Esophagus squamous epithelium (tissue), 5 donors: Measurements from ENCODE around the gene SIL1. TPM values are rescaled to one million over a fixed set of nuclear protein-coding genes. Genes with fewer than 3 reads are reported as not detected.
"Not testable (repeated sequence)": the region's sequence is repeated elsewhere in the genome, so short reads cannot be mapped to it uniquely, and the experiment has no call there.

Experiments used
- DNase-seq: peaks from one replicate; lab custom pipeline; 2025; lab: John Stamatoyannopoulos, UW
- H3K27ac ChIP-seq, 4 donors: fragments of 200-600 bp; sonication (generic); one replicate each; pipeline ENCODE4 v1.5.1; 2016 to 2019; ENCODE audit warnings: mild to moderate bottlenecking in 1 of 4
- H3K27me3 ChIP-seq, 4 donors: fragments of 200-600 bp; sonication (generic); 1 replicate in 3 of 4; 2 replicates in 1 of 4; pipeline versions ENCODE4 v1.5.1 to v1.6.0; 2017 to 2021; ENCODE audit warnings: antibody characterized with exemption in 1 of 4
- H3K36me3 ChIP-seq, 3 donors: fragments of 200-600 bp; sonication (generic); one replicate each; pipeline ENCODE4 v1.5.1; 2016 to 2019
- H3K4me1 ChIP-seq, 3 donors: fragments of 200-600 bp; sonication (generic); one replicate each; pipeline ENCODE4 v1.5.1; 2017 to 2019
- H3K4me3 ChIP-seq, 4 donors: fragments of 200-600 bp; sonication (generic); 1 replicate in 3 of 4; 2 replicates in 1 of 4; pipeline ENCODE4 v1.5.1; 2016 to 2019; ENCODE audit warnings: mild to moderate bottlenecking in 2 of 4, moderate library complexity in 1 of 4
- H3K9me3 ChIP-seq, 3 donors: fragments of 200-600 bp; sonication (generic); one replicate each; pipeline ENCODE4 v1.5.1; 2016 to 2019
- POLR2A ChIP-seq, 4 donors: fragments of 450-650 bp; IDR thresholded peaks; one replicate each; pipeline ENCODE4 v1.6.1; 2017; ENCODE audit warnings: antibody characterized with exemption in 4 of 4, mild to moderate bottlenecking in 4 of 4, moderate library complexity in 3 of 4
- WGBS, 2 donors: methylation state at CpG; one replicate each; pipeline ENCODE4 v1.1.5; 2018; 5-methylcytosine and 5-hydroxymethylcytosine counted together
- intact Hi-C: fragments of 100-400 bp; cut with DNase I; formaldehyde crosslinking; loops from one replicate; pipeline ENCODE4 v1.15.0; 2022
- total RNA-seq, 4 donors: library from RNA; depleted of rRNA; stranded (reverse); fragments of >200 nt; gene quantifications; one replicate each; pipeline ENCODE4 v1.1.0, GENCODE V29; 2016
- TF ChIP-seq, protein P1 (sequence below), 6 experiments: fragments of 450-650 bp in 4 of 6; fragments of 200-600 bp in 2 of 6; sonication (generic) in 2 of 6; IDR thresholded peaks; one replicate each; pipeline ENCODE4 v1.5.1; 2016 to 2019; ENCODE audit warnings: antibody characterized with exemption in 6 of 6, mild to moderate bottlenecking in 4 of 6, moderate library complexity in 4 of 6
- donor health status: DM: yes; HTN: yes; CAD: no.

The SIL1 gene
- total RNA-seq, 4 donors from 2014 or later, result 18.0 to 34.6 (median 18.3) TPM

GRCh38 chr5:139167533-139167932 lies 30.6 kb downstream of the SIL1 start:
- DNase-seq, result no peak
- 86 to 90% methylated on average over 2 of the region's 2 CpGs for WGBS, 2 donors
- peaks cover 0 to 6% (median 0%) of the 10 kb centered on the region in 3 donors for H3K9me3 ChIP-seq
- H3K27ac ChIP-seq, result no peak overlapping the region
- no peak overlapping the region for H3K4me3 ChIP-seq
- H3K27me3 ChIP-seq, result no peaks in the 10 kb centered on the region
- H3K36me3 ChIP-seq, result no peaks in the 10 kb centered on the region
- intact Hi-C loops, result no loop called here
- H3K4me1 ChIP-seq, result peaks cover 4 to 6% (median 4%) of the 10 kb centered on the region in 3 donors
- no peak for TF ChIP-seq POLR2A (IDR thresholded peaks at IDR 0.05)
- TF ChIP-seq, protein P1, sequence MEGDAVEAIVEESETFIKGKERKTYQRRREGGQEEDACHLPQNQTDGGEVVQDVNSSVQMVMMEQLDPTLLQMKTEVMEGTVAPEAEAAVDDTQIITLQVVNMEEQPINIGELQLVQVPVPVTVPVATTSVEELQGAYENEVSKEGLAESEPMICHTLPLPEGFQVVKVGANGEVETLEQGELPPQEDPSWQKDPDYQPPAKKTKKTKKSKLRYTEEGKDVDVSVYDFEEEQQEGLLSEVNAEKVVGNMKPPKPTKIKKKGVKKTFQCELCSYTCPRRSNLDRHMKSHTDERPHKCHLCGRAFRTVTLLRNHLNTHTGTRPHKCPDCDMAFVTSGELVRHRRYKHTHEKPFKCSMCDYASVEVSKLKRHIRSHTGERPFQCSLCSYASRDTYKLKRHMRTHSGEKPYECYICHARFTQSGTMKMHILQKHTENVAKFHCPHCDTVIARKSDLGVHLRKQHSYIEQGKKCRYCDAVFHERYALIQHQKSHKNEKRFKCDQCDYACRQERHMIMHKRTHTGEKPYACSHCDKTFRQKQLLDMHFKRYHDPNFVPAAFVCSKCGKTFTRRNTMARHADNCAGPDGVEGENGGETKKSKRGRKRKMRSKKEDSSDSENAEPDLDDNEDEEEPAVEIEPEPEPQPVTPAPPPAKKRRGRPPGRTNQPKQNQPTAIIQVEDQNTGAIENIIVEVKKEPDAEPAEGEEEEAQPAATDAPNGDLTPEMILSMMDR (IDR thresholded peaks at IDR 0.05), result no peak

DNA sequence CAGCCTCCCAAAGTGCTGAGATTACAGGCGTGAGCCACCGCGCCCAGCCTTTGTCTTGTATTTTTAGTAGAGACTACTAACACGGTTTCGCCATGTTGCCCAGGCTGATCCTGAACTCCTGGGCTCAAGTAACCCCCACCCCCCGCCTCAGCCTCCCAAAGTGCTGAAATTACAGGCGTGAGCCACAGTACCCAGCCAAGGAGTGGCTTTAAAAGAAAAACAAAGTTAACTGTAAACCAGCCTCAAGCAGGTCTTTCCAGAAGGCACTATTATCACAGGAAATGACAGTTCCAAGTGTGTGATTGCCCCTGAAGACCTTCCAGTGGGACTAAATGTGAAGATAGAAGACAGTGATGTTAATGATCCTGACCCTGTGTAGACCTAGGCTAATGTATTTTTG lies 31.1 kb downstream of the SIL1 start:
- no peaks in the 10 kb centered on the region for H3K27me3 ChIP-seq
- no peak overlapping the region for H3K4me3 ChIP-seq
- no peak overlapping the region for H3K27ac ChIP-seq
- DNase-seq, result no peak
- intact Hi-C loops, result no loop called here
- H3K4me1 ChIP-seq, result peaks cover 4 to 6% (median 4%) of the 10 kb centered on the region in 3 donors
- H3K9me3 ChIP-seq, result peaks cover 0 to 3% (median 0%) of the 10 kb centered on the region in 3 donors
- no peaks in the 10 kb centered on the region for H3K36me3 ChIP-seq
- 95 to 100% methylated on average over 4 to 6 of the region's 7 CpGs for WGBS, 2 donors
- TF ChIP-seq POLR2A (IDR thresholded peaks at IDR 0.05), result no peak
- TF ChIP-seq, protein P1 (IDR thresholded peaks at IDR 0.05), result no peak

- H3K9me3 ChIP-seq, H3K4me3 ChIP-seq, intact Hi-C loops, H3K27ac ChIP-seq, H3K4me1 ChIP-seq, DNase-seq, H3K36me3 ChIP-seq, H3K27me3 ChIP-seq: not testable (repeated sequence)
- WGBS, 2 donors, result 91 to 100% methylated on average over 3 of the region's 3 CpGs
These were observed 33.3 kb downstream of the SIL1 start for GRCh38 chr5:139164897-139165296.

DNA sequence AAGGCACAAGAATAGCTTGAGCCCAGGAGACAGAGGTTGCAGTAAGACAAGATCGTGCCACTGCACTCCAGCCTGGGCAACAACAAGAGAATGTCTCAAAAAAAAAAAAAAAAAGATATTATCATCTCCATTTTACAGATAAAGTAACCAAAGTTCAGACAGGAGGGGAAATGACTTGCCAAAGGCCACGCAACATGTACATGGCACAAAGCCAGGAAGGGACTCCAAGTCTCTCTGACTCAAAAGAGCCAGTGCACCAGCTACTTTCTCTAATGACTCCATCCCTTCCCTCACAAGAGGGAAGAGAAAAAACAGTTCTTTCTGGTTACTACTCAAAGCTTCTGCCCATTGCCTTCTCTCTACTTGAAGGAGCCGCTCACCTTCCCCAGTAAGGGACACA lies 34.1 kb downstream of the SIL1 start:
- no peak for DNase-seq
- intact Hi-C loops, result no loop called here
- no peaks in the 10 kb centered on the region for H3K9me3 ChIP-seq
- TF ChIP-seq, protein P1 (IDR thresholded peaks at IDR 0.05), result no peak
- no peak for TF ChIP-seq POLR2A (IDR thresholded peaks at IDR 0.05)
- no peaks in the 10 kb centered on the region for H3K27me3 ChIP-seq
- 69 to 74% methylated on average over 3 of the region's 3 CpGs for WGBS, 2 donors
- H3K4me3 ChIP-seq, result no peak overlapping the region
- H3K4me1 ChIP-seq, result peaks cover 4 to 6% (median 4%) of the 10 kb centered on the region in 3 donors
- no peak overlapping the region for H3K27ac ChIP-seq
- H3K36me3 ChIP-seq, result no peaks in the 10 kb centered on the region

DNA sequence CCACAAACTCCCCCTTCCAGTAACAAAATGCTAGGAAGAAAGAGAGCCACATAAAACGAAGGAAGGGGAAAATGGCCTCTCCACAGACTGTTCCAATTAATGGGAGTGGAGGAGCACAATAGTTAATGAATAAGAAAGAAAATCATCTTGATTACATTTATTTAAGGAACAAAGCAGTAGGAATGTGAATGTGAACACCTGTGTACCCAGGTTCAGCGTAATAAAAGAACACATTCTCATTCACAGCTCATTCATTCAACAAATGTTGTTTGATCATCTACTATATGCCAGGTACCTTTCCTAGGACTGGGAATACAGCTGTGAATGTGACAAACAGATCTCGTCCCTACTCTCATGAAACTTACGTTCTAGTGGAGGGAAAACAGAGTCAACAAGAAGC lies 35.7 kb downstream of the SIL1 start:
- peaks cover 4 to 6% (median 6%) of the 10 kb centered on the region in 3 donors for H3K4me1 ChIP-seq
- H3K27ac ChIP-seq, result no peak overlapping the region
- TF ChIP-seq POLR2A (IDR thresholded peaks at IDR 0.05), result no peak
- TF ChIP-seq, protein P1 (IDR thresholded peaks at IDR 0.05), result no peak
- H3K36me3 ChIP-seq, result no peaks in the 10 kb centered on the region
- 90 to 91% methylated on average over 4 of the region's 4 CpGs for WGBS, 2 donors
- DNase-seq, result no peak
- intact Hi-C loops, result no loop called here
- no peaks in the 10 kb centered on the region for H3K27me3 ChIP-seq
- H3K9me3 ChIP-seq, result no peaks in the 10 kb centered on the region
- H3K4me3 ChIP-seq, result no peak overlapping the region

DNA sequence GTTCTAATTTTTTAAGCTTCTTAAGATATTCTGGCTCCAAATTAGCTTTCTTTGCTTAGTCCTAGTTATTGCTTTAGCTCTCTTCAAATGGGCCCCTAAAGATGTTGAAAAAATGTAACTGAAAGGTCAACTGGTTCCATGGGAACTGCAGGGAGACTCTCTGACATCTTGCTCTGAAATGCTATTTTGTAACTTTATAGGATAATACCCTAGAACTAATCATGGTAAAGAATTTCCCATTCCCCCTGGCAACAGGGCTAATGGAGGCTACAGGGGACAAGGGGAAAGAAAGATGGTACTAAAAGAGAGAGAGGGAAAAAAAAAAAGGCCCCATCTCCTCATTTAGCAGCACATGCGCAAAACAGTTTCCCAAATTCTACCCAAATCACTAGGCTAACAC lies 39.4 kb downstream of the SIL1 start:
- H3K4me1 ChIP-seq, result peaks cover under 1 to 21% (median 4%) of the 10 kb centered on the region in 3 donors
- intact Hi-C loops, result no loop called here
- no peak for TF ChIP-seq POLR2A (IDR thresholded peaks at IDR 0.05)
- TF ChIP-seq, protein P1 (IDR thresholded peaks at IDR 0.05), result no peak
- no peak overlapping the region for H3K4me3 ChIP-seq
- no peak for DNase-seq
- no peak overlapping the region for H3K27ac ChIP-seq
- no peaks in the 10 kb centered on the region for H3K9me3 ChIP-seq
- no peaks in the 10 kb centered on the region for H3K36me3 ChIP-seq
- WGBS, 2 donors, result 100% methylated on average over 1 of the region's 1 CpG; no CpG with 5 or more reads in 1 of the 2 donors
- H3K27me3 ChIP-seq, result no peaks in the 10 kb centered on the region
